GM18507 (cell line): ENCODE results near the gene CYBC1.
"Not testable (repeated sequence)": the region's sequence is repeated elsewhere in the genome, so short reads cannot be mapped to it uniquely, and the experiment has no call there.

Experiments used
- DNase-seq: peaks from one replicate; pipeline ENCODE4 v3.0.0; 2011; ENCODE audit warnings: low read depth; ENCODE audit not compliant: insufficient read length; ENCODE audit errors: extremely low spot score
- FAIRE-seq: peaks from 2 replicates; lab custom pipeline; 2011; peaks lifted over from hg19 to GRCh38; lab: Jason Lieb, UNC

CYBC1 gene

GRCh38 chr17:82414548-82415281 is 35.8 kb downstream of the CYBC1 start:
- peak; percentile 79 for FAIRE-seq
- DNase-seq, result peak; percentile 52

GRCh38 chr17:82412535-82413520 is 37.7 kb downstream of the CYBC1 start:
- DNase-seq, result no peak
- no peak for FAIRE-seq

- not testable (repeated sequence) for FAIRE-seq, DNase-seq
Measured at GRCh38 chr17:82412081-82412480, 38.5 kb downstream of the CYBC1 start.

GRCh38 chr17:82411396-82412053 is 39.0 kb downstream of the CYBC1 start:
- no peak for FAIRE-seq

GRCh38 chr17:82410014-82410716 is 40.4 kb downstream of the CYBC1 start:
- DNase-seq (no peak), FAIRE-seq (no peak)

More at GRCh38 chr17:82411396-82412053, 39.0 kb downstream of the CYBC1 start:
- no peak for DNase-seq

- DNase-seq (no peak), FAIRE-seq (no peak)
Measured at GRCh38 chr17:82408938-82409318, 41.6 kb downstream of the CYBC1 start.

GRCh38 chr17:82408288-82408937 is 42.1 kb downstream of the CYBC1 start:
- FAIRE-seq (no peak), DNase-seq (no peak)

- FAIRE-seq (no peak), DNase-seq (no peak)
Measured at GRCh38 chr17:82407255-82407654, 43.3 kb downstream of the CYBC1 start.

- DNase-seq (no peak), FAIRE-seq (no peak)
Measured at GRCh38 chr17:82406131-82406671, 44.4 kb downstream of the CYBC1 start.

GRCh38 chr17:82405051-82405450 is 45.5 kb downstream of the CYBC1 start:
- DNase-seq (no peak), FAIRE-seq (no peak)

GRCh38 chr17:82403662-82404660 is 46.6 kb downstream of the CYBC1 start:
- FAIRE-seq (no peak), DNase-seq (no peak)

GRCh38 chr17:82402865-82403264 is 47.7 kb downstream of the CYBC1 start:
- peak; percentile 67 for DNase-seq
- FAIRE-seq, result peak; percentile 99

- FAIRE-seq, result peak; percentile 96
- DNase-seq, result peak; percentile 81
Measured at GRCh38 chr17:82400830-82401229, 49.7 kb downstream of the CYBC1 start.

- no peak for DNase-seq
- no peak for FAIRE-seq
Measured at GRCh38 chr17:82400206-82400605, 50.3 kb downstream of the CYBC1 start.

- FAIRE-seq (no peak), DNase-seq (no peak)
Measured at GRCh38 chr17:82399601-82400101, 50.9 kb downstream of the CYBC1 start.

GRCh38 chr17:82399041-82399441 is 51.5 kb downstream of the CYBC1 start:
- DNase-seq (no peak), FAIRE-seq (no peak)
